CD4-positive, alpha-beta T cell treated with Interferon gamma for 1 hour (primary cell): ENCODE results near the gene PHLPP2.
"Not testable (repeated sequence)": the region's sequence is repeated elsewhere in the genome, so short reads cannot be mapped to it uniquely, and the experiment has no call there.

ENCODE experiments used
- DNase-seq: peaks from one replicate; pipeline ENCODE4 v3.0.0-alpha.2; 2020

PHLPP2 gene

DNA sequence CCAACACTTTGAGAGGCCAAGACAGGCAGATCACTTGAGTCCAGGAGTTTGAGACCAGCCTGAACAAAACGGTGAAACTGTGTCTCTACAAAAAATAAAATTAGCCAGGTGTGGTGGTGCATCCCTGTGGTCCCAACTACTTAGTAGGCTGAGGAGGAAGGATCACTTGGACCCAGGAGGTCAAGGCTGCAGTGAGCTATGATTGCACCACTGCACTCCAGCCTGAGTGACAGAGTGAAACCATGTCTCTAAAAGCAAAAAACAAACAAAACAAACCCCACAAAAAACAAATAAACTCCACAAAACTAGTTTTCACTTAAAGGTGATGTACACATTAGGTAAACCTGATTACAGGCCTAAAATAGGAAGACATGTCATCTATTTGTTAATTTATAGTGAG, 58.2 kb downstream of the PHLPP2 start:
- DNase-seq: no peak

DNA sequence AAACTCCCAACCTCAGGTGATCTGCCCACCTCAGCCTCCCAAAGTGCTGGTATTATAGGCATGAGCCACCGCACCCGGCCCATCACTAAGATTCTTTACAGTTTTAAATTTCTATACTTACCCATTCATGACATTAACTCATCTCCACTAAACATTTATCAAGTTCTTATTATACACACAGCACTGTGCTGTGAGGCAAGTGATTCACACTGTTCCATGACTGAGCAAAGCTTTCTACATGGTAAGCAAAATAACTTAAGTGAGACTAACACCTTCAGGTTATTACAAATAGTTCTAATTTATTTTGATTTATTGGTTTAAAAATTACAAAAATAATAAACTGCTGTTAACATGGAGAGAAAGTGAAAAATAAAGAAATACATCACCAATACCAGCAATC, 65.0 kb downstream of the PHLPP2 start:
- DNase-seq: no peak

DNA sequence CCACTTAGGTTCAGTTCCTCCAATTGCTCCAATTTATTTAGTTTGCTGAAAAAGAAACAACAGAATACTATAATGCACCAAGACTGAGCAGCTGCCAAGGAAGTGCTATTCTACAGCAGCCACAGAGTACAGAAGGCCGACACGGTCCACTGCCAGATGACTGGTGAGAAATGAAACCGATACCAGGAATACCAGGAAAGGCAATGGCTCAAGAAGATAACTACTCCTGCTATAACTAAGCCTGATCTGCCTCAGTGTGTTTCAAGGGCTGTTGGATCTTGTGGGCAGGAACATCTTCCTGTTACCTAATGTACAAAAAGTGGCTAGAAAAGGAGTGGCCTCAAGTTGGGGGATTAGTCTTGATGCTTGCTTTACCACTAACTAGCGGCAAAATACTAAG, 65.7 kb downstream of the PHLPP2 start:
- no peak for DNase-seq

DNA sequence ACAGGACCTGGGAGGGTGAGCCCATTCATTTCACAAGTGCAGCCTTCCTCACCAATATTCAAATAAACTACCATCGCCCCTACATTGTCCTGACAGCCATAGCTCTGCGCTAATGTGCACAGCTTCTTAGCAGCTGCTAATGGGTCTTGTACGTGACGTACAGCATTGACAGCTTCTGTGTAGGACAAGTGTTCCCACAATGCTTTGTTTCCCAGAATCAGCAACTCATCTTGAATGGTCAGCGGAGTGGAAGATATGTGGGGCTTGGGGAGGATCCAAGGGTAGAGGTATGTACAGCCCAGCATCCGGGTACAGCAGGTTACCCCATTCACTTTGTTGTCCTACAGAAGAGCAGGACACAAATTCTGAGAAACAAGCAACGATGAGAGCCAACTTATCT, 74.8 kb downstream of the PHLPP2 start:
- no peak for DNase-seq

DNA sequence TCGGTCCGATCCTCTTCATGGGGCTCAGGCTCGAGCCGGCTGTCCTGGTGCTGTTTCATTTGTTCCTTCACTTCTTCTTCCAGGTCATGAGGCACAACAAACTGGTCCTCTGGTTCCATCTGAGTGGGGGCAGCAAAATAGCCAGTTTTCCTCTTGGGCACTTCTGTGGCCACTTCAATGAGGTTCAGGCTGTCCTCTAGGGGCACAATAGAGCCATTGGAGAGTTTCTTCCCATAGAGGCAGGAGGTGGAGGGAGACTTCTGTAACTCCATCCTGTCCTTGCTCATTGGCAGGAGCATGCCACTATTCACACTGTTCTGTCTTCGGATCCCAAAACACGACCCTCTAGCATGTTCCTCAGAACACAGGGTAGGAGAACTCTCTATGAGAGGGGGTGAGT, 75.6 kb downstream of the PHLPP2 start:
- DNase-seq: no peak

DNA sequence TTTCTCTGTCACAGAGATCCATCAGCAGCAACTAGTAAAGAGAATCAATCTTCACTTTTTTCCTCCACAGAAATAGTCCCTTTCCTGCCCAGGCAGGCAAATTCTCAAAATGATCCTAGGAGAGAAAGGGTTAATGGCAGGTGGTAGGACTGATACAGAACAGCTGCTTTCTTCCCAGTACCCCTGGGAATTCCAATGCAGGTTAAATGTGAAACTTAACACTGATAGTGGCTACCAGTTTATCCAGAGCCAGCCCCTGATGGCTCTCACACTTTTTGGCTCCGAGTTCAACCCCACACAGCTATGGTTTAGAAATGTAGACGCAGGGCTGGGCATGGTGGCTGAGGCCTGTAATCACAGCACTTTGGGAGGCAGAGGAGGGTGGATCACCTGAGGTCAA, 76.3 kb downstream of the PHLPP2 start:
- DNase-seq: no peak

DNA sequence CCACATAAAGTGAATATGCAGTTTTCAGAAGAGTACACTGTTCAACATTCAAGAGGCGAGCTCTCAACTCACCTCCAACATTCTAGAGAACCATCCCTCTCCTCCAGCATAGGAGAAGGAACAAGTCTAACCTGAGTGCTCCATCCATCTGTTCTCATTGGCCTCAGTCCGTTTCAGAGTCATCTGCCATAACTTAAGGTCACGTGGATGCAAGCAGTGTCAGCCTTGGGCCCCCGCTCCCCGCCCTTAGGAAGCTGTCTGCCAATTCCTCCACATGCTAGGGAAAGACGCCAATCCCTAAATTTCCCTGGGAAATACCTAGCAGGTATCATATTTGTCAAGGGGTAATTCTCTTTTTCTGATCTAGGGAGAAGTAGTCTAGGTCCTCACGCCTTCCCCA, 77.1 kb downstream of the PHLPP2 start:
- no peak for DNase-seq

DNA sequence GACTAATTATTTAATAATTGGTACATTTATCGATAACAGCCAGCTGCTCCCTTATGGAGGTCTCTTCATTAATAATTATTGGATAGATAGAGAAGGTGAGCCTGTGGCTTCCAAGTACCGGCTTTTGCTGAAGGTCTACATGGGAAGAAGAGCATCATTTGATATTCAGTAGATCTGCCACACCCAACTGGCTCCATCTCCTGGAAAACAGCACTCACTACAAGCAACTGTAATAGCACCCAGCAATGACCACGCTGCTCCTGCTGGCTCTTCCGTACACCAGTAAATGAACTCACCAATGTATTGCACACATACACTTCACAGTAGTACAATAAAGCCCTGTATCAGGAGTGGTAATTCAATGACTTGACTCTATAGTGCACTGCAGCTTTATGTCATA, 79.1 kb downstream of the PHLPP2 start:
- DNase-seq: no peak

DNA sequence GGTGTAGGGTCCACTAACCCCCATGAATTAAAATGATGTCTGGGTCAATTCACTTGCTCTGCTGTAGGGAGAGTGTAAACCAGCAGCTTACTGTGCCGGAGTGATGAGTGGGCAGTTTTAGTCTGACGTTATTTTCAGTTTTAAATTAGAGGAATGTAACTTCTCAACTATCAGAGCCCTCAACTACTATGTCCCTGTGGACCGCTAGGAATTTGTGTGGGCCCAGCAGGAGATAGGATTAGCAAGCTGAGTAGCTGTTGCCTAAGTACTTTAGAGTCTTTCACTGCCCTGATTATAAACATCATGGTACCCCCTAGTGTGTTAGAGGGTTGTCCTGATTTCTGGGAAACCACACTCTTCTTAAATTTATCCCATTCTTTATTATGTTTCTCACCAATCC, 87.1 kb downstream of the PHLPP2 start:
- no peak for DNase-seq

DNA sequence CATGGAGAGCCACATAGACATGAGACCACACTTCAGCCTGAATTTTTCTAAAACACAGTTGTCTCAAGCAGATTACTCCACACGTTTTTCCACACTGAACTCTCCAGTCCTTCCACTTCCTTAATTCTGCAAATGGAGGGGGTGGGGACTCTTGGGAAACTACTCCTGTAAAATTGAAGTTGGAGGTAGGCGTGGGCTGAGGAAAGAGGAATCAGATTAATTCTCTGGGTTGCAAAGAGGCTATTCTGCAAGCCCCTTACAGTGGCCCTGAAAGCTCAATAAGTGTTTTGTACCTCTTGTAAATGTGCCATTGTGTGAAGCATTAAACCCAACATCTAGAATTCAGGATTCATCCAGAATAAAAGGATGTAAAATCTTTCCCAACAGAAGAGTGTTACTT, 88.9 kb downstream of the PHLPP2 start:
- DNase-seq: no peak

DNA sequence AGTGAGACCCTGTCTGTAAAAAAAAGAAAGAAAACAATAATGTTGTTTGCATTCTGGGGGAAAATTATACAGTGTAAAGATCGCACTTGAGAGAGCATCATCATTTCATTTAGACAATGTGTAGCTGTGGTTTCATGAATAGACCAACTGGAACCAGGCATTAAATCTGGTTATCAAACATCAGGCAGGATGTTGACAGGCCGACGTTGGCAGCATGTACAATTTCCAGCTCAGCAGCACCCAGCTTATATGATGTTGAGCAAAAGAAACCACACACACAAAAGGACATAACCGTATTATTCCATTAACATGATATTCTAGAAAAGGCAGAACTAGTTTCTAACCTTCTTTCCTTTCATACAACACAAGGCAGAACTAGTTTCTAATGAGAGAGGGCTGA, 92.7 kb downstream of the PHLPP2 start:
- DNase-seq: no peak

DNA sequence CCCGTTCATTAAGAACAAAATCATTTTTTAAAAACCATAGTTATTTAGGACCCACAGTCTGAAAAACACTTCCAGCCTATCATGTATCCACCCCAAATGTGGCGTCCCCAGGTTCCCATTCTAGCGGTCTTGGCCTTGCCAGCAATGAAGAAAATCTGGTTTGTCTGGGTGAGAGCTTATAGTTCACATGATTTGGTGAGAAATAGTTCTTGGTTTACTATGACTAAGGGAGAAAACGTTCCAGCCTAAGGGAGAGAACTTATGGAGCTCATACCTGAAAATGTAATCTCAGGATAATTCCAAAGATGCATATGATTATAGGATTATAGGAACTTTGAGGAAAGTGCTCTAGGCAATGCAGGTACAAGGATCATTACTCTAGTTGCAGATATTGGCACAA, 93.7 kb downstream of the PHLPP2 start:
- no peak for DNase-seq

DNA sequence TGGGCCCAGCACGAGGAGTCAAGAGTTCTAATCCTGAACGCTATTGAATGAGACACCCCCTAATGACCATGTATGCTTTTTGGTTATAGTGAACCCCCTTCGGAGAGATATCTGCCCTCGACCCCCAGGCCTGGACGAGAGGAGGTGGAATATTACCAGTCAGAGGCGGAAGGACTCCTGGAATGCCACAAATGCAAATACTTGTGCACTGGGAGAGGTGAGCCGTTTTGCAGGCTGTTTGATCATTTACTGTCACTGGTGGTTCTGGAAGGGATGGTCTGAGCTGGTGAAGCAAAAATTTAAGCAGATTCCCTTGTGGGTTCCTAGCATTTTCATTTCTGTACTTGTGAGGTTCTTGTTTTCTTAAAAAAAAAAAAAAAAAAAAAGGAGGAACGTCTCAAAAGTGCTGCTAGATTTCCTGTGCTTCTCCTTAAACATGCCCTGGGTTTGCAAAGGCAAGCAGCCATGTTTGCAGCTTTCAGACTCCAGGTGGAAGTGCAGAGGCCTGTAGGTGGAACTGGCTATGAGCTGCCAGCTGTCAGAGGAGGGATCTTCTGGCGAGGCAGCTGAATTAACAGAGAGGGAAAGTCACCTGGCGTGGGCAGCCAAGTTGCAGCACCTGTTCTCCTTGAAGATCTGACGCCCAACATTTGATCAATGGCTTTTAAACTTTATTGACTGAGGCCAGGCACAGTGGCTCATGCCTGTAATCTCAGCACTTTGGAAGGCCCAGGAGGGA, 95.1 kb downstream of the PHLPP2 start:
- no peak for DNase-seq

DNA sequence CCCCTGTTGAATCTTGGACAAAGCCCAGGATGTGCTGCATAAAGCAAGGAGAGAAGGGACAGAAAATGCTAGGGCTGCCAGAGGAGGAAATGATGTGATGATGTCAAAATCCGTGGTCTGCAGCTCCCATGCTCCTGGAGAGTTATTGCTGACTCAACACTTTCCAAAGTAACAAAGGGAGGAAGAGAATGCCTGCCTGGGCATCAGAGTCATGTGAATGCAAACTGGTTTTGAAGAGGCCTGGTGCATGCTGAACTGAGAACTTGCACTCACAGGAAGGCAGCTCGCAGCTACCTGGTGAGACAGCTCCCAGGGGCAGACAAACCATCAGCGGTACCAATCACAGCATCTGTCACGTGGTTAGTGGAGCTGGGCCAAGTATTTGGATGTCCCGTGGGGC, 95.7 kb downstream of the PHLPP2 start:
- no peak for DNase-seq

DNA sequence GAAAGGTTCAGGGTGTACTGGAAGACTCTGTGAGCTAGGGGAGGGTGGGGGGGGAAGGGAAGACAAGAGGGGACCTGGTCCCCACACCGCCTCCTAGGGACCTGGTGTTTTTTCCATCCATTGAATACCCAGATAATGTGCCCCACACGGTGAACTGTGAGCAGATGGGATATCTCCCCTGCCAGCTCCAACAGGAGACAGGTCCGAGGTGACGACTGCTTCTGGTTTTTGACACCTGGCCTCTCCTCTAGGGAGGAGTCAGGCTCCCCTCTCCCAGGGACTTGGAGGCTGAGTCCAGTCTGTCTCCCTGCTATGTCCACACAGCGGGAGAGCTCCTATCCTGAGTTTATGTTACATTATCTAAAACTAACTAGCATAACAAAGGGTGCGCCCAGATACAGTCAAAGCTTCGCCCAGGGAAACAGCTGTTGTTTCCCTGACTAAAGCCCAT, 96.7 kb downstream of the PHLPP2 start:
- DNase-seq: no peak

DNA sequence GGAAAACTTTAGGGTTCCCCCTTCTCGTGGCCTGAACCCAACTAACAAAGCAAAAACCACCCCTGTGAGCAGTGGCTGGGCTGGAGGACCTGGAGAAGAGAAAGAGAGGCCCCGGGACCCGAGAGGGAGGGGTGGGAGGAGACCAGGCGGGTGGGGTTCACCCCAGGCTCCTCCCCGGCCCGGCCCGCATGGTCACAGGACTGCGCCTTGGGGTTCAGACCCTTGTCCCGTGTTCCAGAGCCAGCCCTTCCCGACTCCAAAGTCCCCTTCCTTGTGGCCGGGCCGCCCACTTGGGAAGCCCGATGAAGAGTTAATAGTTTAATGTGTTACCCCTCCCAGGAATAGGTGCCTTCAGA, 97.7 kb downstream of the PHLPP2 start:
- DNase-seq: no peak

DNA sequence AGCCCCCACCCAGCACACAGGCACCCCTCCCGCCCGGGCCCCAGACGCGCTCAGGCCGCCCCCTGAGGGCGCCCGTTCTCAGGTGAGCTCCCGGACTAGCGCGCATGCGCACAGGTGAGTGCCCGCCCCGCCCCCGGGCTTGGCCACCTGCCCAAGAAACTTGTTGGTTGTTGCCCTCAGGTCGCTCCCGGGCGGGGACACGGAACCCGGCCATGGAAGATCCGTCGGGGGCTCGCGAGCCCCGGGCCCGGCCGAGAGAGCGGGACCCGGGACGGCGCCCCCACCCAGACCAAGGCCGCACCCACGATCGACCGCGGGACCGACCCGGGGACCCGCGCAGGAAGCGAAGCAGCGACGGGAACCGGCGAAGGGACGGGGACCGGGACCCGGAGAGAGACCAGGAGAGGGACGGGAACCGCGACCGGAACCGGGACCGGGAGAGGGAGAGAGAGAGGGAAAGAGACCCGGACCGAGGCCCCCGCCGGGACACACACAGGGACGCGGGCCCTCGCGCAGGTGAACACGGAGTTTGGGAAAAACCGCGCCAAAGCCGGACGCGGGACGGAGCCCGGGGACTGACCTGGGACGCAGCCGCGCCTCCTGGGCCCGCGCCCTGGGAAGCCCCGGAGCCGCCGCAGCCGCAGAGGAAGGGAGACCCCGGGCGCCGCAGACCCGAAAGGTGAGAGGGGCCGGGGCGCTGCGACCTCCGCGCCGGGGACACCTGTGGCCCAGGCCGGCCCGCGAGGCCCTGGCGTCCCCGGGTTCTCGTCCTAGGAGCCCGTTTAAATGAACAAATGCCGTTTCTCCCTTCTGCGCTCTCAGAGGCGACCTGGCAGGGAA, 98.3 kb downstream of the PHLPP2 start, which contains the start of gene MARVELD3:
Gene MARVELD3, plus strand, starts transcription at position 167 of the 840 bp plus-strand sequence. Its CDS starts 46 bp downstream, at position 213.
- DNase-seq: no peak

DNA sequence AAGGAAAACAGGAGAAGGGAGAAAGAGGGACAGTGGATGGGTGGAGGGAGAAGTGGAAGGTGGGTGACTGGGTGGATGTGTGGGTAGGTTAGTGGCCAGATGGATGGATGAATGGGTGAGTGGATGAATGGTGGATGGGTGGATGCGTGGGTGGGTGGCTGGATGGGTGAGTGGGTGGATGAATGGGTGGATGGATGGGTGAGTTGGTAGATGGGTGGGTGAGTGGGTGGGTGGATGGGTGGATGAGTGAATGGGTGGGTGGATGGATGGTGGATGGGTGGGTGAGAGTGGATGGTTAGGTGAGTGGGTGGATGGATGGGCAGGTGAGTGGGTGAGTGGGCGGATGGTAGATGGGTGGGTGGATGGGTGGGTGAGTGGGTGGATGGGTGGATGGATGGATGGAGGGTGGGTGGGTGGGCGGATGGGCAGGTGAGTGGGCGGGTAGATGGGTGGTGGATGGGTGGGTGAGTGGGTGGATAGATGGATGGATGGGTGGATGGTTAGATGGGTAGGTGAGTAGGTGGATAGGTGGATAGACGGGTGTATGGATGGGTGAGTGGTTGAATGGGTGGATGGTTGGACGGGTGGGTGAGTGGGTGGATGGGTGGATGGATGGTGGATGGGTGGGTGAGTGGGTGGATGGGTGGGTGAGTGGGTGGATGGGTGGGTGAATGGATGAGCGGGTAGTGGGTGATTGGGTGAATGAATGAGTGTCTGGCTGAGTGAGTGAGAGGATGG, 99.2 kb downstream of the PHLPP2 start:
- no peak for DNase-seq

DNA sequence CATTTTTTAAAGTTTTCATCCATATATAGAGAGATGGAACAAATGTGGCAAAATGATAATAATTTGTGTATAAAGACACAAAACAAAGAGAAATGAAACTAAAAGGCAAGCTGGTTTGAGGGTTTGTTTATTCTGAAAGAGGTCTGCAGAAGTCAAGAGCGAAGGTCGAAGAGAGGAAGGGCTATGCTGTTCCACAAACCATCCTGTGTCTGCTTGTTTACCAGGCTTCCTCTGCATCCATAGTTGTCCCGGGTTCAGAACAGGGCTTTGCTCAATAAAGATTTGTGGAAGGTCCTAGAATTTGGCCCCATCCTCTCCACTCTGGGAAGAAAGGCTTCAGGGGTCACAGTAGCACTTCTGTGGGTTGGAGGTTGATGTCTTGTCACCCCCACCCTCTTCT, 100.9 kb downstream of the PHLPP2 start:
- DNase-seq: no peak

DNA sequence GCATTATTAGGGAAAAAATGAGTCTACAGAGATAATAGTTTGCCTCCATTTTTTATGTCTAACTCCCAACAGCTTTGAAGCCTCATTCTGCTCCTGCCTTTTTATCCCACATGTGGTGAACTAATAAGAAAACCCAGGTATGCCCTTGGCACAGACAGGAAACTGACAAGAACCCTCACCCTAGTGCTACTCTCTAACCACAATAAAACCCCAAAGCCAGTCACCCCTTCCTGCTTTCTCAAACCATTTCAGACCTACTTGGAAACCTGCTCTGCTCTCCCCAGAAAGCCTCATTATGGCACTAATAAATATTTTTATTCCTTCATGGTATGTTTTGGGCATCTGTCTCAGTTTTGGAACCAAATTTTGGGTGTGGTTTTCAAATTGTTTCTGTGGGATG, 102.4 kb downstream of the PHLPP2 start:
- DNase-seq: no peak

DNA sequence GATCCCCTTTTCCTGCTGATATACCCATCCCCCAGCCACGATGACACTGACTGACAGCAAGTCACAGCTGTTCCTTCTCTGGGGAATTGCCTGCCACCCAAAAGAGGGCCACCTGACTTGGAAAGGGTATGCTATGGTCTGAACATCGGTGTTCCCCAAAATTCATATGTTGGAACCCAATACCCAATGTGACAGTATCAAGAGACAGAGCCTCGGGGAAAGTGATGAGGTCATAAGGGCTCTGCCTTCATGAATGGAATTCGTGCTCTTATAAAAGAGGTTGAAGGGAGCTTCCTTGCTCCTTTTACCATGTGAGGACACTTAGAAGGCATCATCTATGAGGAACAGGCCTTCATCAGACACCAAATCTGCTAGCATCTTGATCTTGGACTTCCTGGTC, 106.1 kb downstream of the PHLPP2 start:
- no peak for DNase-seq

DNA sequence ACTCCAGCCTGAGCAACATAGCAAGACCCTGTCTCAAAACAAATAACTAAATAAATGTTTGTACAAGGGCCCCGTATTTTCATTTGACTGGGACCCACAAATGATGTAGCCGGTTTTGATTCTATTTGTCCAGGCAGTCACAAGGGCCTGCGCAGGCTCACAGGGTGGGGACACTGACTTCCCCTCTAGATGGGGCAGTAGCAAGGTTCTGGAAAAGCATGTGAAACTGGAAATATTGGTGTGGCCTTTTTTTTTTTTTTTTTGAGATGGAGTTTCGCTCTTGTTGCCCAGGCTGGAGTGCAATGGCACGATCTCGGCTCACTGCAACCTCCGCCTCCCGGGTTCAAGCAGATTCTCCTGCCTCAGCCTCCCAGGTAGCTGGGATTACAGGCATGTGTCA, 109.5 kb downstream of the PHLPP2 start:
- DNase-seq: not testable (repeated sequence)
